Psoas muscle (tissue), 8 donors: Measurements from ENCODE around the gene DNAAF1. TPM values are rescaled to one million over a fixed set of nuclear protein-coding genes. Genes with fewer than 3 reads are reported as not detected.
A peak's percentile ranks its signal among the peaks of the same experiment; 100 is the strongest.
"Not testable (repeated sequence)": the region's sequence is repeated elsewhere in the genome, so short reads cannot be mapped to it uniquely, and the experiment has no call there.

Experiments used
- ATAC-seq, 4 donors: fragments of 200-7000 bp; cut with Tn5 transposase; one replicate each; pipeline ENCODE4 v1.9.1; 2020; ENCODE audit warnings: moderate library complexity in 3 of 4, mild to moderate bottlenecking in 2 of 4
- DNase-seq, 2 donors: peaks; one replicate each; pipeline ENCODE4 v3.0.0-alpha.2; 2020
- H3K27ac ChIP-seq: fragments of 200-600 bp; one replicate; pipeline ENCODE4 v1.8.0; 2022
- H3K27me3 ChIP-seq, 3 donors: fragments of 200-600 bp in 1 of 3; one replicate each; pipeline versions ENCODE4 v1.6.1 to v1.8.0; 2013 to 2022; ENCODE audit warnings: low read length in 2 of 3, mild to moderate bottlenecking in 2 of 3, moderate library complexity in 1 of 3; ENCODE audit not compliant: insufficient read depth in 3 of 3
- H3K36me3 ChIP-seq, 2 donors: fragments of 200-600 bp in 1 of 2; one replicate each; pipeline versions ENCODE4 v1.6.1 to v1.8.0; 2013 to 2022; ENCODE audit warnings: low read depth in 1 of 2, mild to moderate bottlenecking in 1 of 2, moderate library complexity in 1 of 2; ENCODE audit not compliant: insufficient read depth in 1 of 2
- H3K4me1 ChIP-seq: fragments of 200-600 bp; one replicate; pipeline ENCODE4 v1.8.0; 2022
- H3K4me3 ChIP-seq: fragments of 200-600 bp; one replicate; pipeline ENCODE4 v1.8.0; 2022; ENCODE audit warnings: mild to moderate bottlenecking
- H3K9me3 ChIP-seq: fragments of 200-600 bp; one replicate; pipeline ENCODE4 v1.8.0; 2022
- WGBS, 3 donors: extraction: QIAGEN DNeasy Blood & Tissue Kit; methylation state at CpG; one replicate each; pipeline versions ENCODE4 v1.1.6 to v1.1.7; 2013; 5-methylcytosine and 5-hydroxymethylcytosine counted together
- intact Hi-C, 2 donors: fragments of 100-400 bp; cut with DNase I; formaldehyde crosslinking; loops; one replicate each; pipeline versions ENCODE4 v1.11.0 to v1.14.2; 2022
- polyA plus RNA-seq, 3 donors: library from polyadenylated mRNA; stranded (reverse); fragments of 200-250 nt; gene quantifications; one replicate each; pipeline ENCODE4 v1.2.3, GENCODE V29; 2013
- total RNA-seq, 4 donors: library from RNA; stranded (reverse); fragmentation: NEBNext Ultra II Directional in 2 of 4; extraction: Animal tissue kit (Norgen Biotek cat#: 25700) in 2 of 4; gene quantifications; one replicate each; pipeline versions ENCODE4 v1.2.1 to v1.2.4, GENCODE V29; 2021 to 2023
- TF ChIP-seq, protein P1 (sequence below): fragments of 200-600 bp; IDR thresholded peaks from one replicate; pipeline ENCODE4 v1.8.0; 2022; ENCODE audit warnings: antibody characterized with exemption
- donor health status: healthy with polysubstance abuse.
- donor health status: DM: no; HTN: no; CAD: no; lungs with moderate emphysema.
- donor health status: Bipolar disorder and iron deficiency.
- donor health status: healthy.
- donor health status: DM: yes; HTN: yes; CAD: no.
- donor health status: DM: no; HTN: no; CAD: no.
- donor health status: DM: no; HTN: no; CAD: no.
- donor health status: DM: yes; HTN: yes; CAD: no.

DNAAF1 gene
- total and polyA plus RNA-seq, 7 donors, result 0.17 to 0.44 (median 0.17) TPM; not detected in 4

DNA sequence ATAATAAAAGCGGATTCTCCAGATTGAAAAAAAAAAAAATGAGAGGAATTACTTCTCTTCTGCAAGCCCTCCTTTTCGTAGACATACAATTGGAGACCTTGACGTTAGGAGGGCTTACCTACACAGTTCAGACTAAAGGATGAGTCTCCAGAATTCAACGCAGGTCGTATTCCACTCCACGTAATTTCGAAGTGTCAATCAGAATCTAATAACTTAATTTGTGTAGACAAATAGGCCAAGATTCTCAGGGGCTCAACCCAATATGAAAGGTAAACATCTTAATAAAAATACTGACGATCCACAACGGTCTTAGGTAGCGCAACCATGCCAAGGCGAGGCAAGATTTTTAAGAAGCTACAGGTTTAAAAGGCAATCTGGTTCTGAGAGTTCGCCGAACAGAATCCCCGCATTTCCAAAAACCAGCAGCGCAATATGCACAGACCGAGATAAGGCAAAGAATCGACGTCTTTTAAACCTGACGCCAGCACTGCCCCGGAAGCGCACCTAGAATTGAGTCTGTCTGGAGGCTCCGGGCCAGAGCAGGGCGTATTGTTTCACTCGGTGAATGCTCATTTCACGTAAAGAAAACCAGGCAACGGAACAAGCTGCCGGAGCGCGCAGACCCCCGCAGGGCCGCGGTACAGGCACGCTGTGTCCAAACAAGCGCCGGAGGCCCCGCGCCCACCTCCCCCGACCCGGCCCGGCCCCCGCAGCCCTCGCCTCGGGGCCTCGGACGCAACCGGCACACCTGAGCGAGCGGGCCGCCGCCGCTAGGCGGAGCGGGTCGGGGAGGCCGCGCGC, 29.0 kb upstream of the DNAAF1 start:
- intact Hi-C loops, result no loop called here

DNA sequence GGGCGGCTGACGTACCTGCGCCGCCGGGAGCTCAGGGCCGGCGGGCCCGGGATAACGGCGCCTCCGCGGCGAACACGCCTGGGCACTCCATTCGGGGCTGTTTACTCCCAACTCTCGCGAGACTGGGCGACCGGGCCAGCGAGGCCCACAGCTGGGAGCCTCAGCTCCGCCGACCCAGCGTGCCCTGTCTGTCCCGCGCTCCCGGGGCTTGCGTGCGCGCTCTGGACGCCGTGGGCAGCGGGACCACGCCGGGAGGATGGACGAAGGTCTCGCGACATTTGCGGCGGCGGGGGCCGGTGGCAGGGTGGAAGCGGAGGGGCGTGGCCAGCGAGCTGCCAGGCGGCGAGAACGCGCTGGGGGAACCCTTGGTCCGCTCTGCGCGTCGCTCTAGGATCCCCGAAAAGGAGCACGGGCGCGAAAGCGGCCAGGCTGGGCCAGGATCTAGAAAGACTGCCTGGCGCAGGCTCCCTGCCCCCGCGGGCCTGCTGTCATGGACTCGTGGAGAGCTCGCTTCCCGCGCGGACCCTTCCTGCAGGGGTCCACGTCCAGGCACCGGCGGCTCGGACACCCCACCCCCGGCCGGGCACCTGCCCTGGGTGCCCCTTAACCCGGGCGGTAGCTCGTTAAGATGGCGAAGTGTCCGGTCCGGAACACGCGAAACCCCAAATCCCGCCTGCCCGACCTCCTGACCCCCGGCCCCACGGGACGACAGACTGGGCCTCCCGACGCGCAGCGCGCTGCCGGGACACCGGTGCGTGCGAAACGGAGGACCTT, 28.2 kb upstream of the DNAAF1 start, which contains the start of gene MBTPS1:
TSS of gene MBTPS1 (minus strand) at position 223 of the 774 bp plus-strand sequence. CDS start 15,159 bp downstream, outside the sequence.
- peak within 1 kb of the TSS; percentile 90 for H3K27ac ChIP-seq
- peak; percentile 99 for DNase-seq
- WGBS, 3 donors, result 0 to 1% (median 0%) methylated on average over 64 to 94 of the region's 94 CpGs
- H3K27me3 ChIP-seq, result no peaks in the 10 kb centered on the region
- H3K4me3 ChIP-seq, result peak within 1 kb of the TSS; percentile 77
- peaks cover 22% of the 10 kb centered on the region for H3K4me1 ChIP-seq
- peaks cover 0 to 10% of the 10 kb centered on the region in 2 donors for H3K36me3 ChIP-seq
- peak; percentile 97 to 99 (median 98) for ATAC-seq
- no peaks in the 10 kb centered on the region for H3K9me3 ChIP-seq
- TF ChIP-seq, protein P1, sequence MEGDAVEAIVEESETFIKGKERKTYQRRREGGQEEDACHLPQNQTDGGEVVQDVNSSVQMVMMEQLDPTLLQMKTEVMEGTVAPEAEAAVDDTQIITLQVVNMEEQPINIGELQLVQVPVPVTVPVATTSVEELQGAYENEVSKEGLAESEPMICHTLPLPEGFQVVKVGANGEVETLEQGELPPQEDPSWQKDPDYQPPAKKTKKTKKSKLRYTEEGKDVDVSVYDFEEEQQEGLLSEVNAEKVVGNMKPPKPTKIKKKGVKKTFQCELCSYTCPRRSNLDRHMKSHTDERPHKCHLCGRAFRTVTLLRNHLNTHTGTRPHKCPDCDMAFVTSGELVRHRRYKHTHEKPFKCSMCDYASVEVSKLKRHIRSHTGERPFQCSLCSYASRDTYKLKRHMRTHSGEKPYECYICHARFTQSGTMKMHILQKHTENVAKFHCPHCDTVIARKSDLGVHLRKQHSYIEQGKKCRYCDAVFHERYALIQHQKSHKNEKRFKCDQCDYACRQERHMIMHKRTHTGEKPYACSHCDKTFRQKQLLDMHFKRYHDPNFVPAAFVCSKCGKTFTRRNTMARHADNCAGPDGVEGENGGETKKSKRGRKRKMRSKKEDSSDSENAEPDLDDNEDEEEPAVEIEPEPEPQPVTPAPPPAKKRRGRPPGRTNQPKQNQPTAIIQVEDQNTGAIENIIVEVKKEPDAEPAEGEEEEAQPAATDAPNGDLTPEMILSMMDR, result no peak
- intact Hi-C loops, result no loop called here

More for the DNA sequence above, 29.0 kb upstream of the DNAAF1 start:
- Histone ChIP-seq H3K4me3 (peak overlapping the region; percentile 77), H3K27ac (peak overlapping the region; percentile 90), H3K36me3 (peaks cover 0 to 6% of the 10 kb centered on the region in 2 donors), H3K27me3 (no peaks in the 10 kb centered on the region), H3K9me3 (no peaks in the 10 kb centered on the region), H3K4me1 (peaks cover 22% of the 10 kb centered on the region)
- ATAC-seq, result peak; percentile 3 to 14 (median 6)
- TF ChIP-seq, protein P1, result peak; percentile 51
- no peak for DNase-seq
- 1 to 2% (median 1%) methylated on average over 48 to 57 of the region's 57 CpGs for WGBS, 3 donors

DNA sequence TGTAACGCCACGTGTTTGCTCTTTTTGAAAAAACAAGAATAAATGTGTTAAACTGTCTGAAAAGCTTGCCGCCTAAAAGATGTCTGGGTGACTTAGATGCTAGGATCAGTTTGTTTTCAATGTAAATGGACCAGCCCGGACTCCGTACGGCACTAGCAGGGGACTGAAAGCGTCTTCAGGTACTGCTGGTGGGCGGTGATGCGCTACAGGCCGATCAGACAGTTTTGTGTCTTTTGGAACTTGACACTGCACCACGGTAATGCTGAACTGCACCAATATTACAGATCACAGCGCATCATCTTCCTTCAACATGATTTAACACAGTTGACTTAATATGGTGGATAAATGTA, 27.6 kb upstream of the DNAAF1 start:
- TF ChIP-seq, protein P1, result no peak
- intact Hi-C loops, result no loop called here
- Histone ChIP-seq H3K27ac (peak overlapping the region; percentile 90), H3K27me3 (no peaks in the 10 kb centered on the region), H3K4me3 (peak overlapping the region; percentile 77), H3K36me3 (peaks cover 0 to 16% of the 10 kb centered on the region in 2 donors), H3K9me3 (no peaks in the 10 kb centered on the region), H3K4me1 (peaks cover 22% of the 10 kb centered on the region)
- 6 to 9% (median 8%) methylated on average over 12 of the region's 12 CpGs for WGBS, 3 donors
- DNase-seq (no peak), ATAC-seq (peak; percentile 1 to 31 (median 15))

DNA sequence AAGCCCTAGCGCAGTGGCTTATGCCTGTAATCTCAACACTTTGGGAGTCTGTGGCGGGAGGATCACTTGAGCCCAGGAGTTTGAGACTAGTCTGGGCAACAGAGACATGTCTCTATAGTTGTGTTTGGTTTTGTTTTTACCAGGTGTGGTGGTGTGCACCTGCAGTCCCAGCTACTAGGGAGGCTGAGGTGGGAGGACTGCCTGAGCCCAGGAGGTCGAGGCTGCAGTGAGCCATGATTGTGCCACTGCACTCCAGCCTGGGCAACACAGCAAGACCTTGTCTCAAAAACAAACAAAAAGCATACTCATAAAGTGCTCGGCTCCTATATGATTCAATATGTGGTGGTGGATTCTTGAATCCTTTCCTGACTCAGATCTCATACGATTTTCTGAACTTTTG, 26.8 kb upstream of the DNAAF1 start:
- intact Hi-C loops, result not testable (repeated sequence)

DNA sequence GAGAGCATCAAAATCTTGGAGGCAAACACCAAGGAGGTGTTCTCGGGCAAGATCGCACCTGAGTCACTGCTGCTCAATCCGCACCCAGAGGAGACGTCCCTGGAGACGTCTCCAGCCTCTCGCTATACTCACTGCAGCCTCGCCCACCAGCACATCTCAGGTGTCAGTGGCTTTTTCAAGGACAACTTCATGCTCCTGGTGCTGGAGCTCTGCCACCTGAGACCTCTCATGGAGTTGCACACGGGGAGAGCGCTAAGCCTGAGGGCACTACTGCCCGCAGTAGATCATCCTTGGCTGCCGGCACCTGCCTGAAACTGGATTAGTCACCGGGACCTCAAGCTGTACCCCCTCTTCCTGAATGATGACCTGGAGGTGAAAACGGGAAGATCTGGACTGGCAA, 25.7 kb upstream of the DNAAF1 start:
- Histone ChIP-seq H3K9me3 (no peaks in the 10 kb centered on the region), H3K4me3 (no peak overlapping the region), H3K36me3 (peaks cover 0 to 35% of the 10 kb centered on the region in 2 donors), H3K27me3 (no peaks in the 10 kb centered on the region), H3K27ac (no peak overlapping the region), H3K4me1 (peaks cover 13% of the 10 kb centered on the region)
- TF ChIP-seq, protein P1, result no peak
- DNase-seq, result no peak
- WGBS, 3 donors, result 80 to 84% (median 81%) methylated on average over 13 of the region's 13 CpGs
- no peak for ATAC-seq
- intact Hi-C loops, result no loop called here

More for the DNA sequence above, 26.8 kb upstream of the DNAAF1 start:
- peaks cover 0 to 24% of the 10 kb centered on the region in 2 donors for H3K36me3 ChIP-seq
- not testable (repeated sequence) for H3K27me3 ChIP-seq, DNase-seq, H3K4me3 ChIP-seq, H3K27ac ChIP-seq, ATAC-seq, H3K9me3 ChIP-seq
- 91 to 99% (median 92%) methylated on average over 5 of the region's 5 CpGs for WGBS, 3 donors
- peaks cover 18% of the 10 kb centered on the region for H3K4me1 ChIP-seq
